H9 (cell line): ENCODE results near the gene SCTR. TPM values are rescaled to one million over a fixed set of nuclear protein-coding genes. Genes with fewer than 3 reads are reported as not detected.

Source experiments
- DNase-seq: peaks from one replicate; pipeline ENCODE4 v3.0.0-alpha.2; 2017
- H2AFZ ChIP-seq: one replicate; pipeline ENCODE4 v1.6.1; 2013; ENCODE audit warnings: mild to moderate bottlenecking, low read length, control low read depth, moderate library complexity
- H2AK5ac ChIP-seq: 2 replicates; pipeline ENCODE4 v1.6.1; 2013; ENCODE audit warnings: low read length, control low read depth, mixed read lengths; ENCODE audit not compliant: insufficient read length
- H2BK120ac ChIP-seq: one replicate; pipeline ENCODE4 v1.6.1; 2013; ENCODE audit warnings: low read depth, mild to moderate bottlenecking, low read length, control low read depth, inconsistent platforms; ENCODE audit not compliant: poor library complexity, severe bottlenecking
- H2BK12ac ChIP-seq: 2 replicates; pipeline ENCODE4 v1.6.1; 2013; ENCODE audit warnings: low read length, control low read depth, mixed read lengths, low read depth; ENCODE audit not compliant: insufficient read length
- H2BK15ac ChIP-seq: 2 replicates; pipeline ENCODE4 v1.6.1; 2013; ENCODE audit warnings: low read depth, low read length, control low read depth
- H2BK20ac ChIP-seq: one replicate; pipeline ENCODE4 v1.6.1; 2013; ENCODE audit warnings: low read depth, mild to moderate bottlenecking, low read length, control low read depth, inconsistent platforms; ENCODE audit not compliant: poor library complexity, severe bottlenecking
- H2BK5ac ChIP-seq: 2 replicates; pipeline ENCODE4 v1.6.1; 2013; ENCODE audit warnings: low read length, control low read depth, mixed read lengths; ENCODE audit not compliant: insufficient read length
- H3K14ac ChIP-seq: 2 replicates; pipeline ENCODE4 v1.6.1; 2013; ENCODE audit warnings: low read length, control low read depth; ENCODE audit not compliant: insufficient read depth
- H3K18ac ChIP-seq: 2 replicates; pipeline ENCODE4 v1.6.1; 2013; ENCODE audit warnings: low read depth, mild to moderate bottlenecking, mixed read lengths, low read length, control low read depth; ENCODE audit not compliant: insufficient read length
- H3K23ac ChIP-seq: 2 replicates; pipeline ENCODE4 v1.6.1; 2013; ENCODE audit warnings: low read length, control low read depth, mixed read lengths, low read depth; ENCODE audit not compliant: insufficient read length
- H3K23me2 ChIP-seq: 2 replicates; pipeline ENCODE4 v1.6.1; 2013; ENCODE audit warnings: low read depth, mild to moderate bottlenecking, mixed read lengths, low read length, control low read depth; ENCODE audit not compliant: insufficient read length, poor library complexity, severe bottlenecking
- H3K27ac ChIP-seq: 2 replicates; pipeline ENCODE4 v1.5.1; 2013; ENCODE audit warnings: low read length, control low read depth, mixed read lengths, low read depth; ENCODE audit not compliant: insufficient read length
- H3K27me3 ChIP-seq: 2 replicates; pipeline ENCODE4 v1.6.1; 2013; ENCODE audit warnings: low read length, control low read depth, inconsistent platforms; ENCODE audit not compliant: insufficient read depth
- H3K4ac ChIP-seq: 2 replicates; pipeline ENCODE4 v1.6.1; 2013; ENCODE audit warnings: low read depth, mild to moderate bottlenecking, control low read depth, inconsistent platforms, low read length, moderate library complexity
- H3K4me1 ChIP-seq: 2 replicates; pipeline ENCODE4 v1.6.1; 2013; ENCODE audit warnings: low read length, control low read depth, inconsistent platforms; ENCODE audit not compliant: insufficient read depth
- H3K4me2 ChIP-seq: 2 replicates; pipeline ENCODE4 v1.6.1; 2013; ENCODE audit warnings: low read length, control low read depth, mixed read lengths; ENCODE audit not compliant: insufficient read length, insufficient read depth
- H3K56ac ChIP-seq: 2 replicates; pipeline ENCODE4 v1.6.1; 2013; ENCODE audit warnings: low read depth, mild to moderate bottlenecking, mixed read lengths, low read length, control low read depth; ENCODE audit not compliant: insufficient read length
- H3K79me1 ChIP-seq: 2 replicates; pipeline ENCODE4 v1.6.1; 2013; ENCODE audit warnings: low read depth, mild to moderate bottlenecking, moderate library complexity, low read length, control low read depth, inconsistent platforms; ENCODE audit not compliant: insufficient read depth, poor library complexity, severe bottlenecking
- H3K79me2 ChIP-seq: 2 replicates; pipeline ENCODE4 v1.6.1; 2013; ENCODE audit warnings: low read length, control low read depth, inconsistent platforms; ENCODE audit not compliant: insufficient read depth
- H3K9ac ChIP-seq: 2 replicates; pipeline ENCODE4 v1.6.1; 2013; ENCODE audit warnings: low read length, control low read depth, mixed read lengths; ENCODE audit not compliant: insufficient read length; ENCODE audit errors: extremely low read depth
- H3K9me3 ChIP-seq: one replicate; pipeline ENCODE4 v1.6.1; 2013; ENCODE audit warnings: low read depth, low read length, inconsistent platforms; ENCODE audit not compliant: control insufficient read depth
- H3T11ph ChIP-seq: one replicate; pipeline ENCODE4 v1.6.1; 2013; ENCODE audit warnings: mild to moderate bottlenecking, low read length, control low read depth, inconsistent platforms
- H4K20me1 ChIP-seq: one replicate; pipeline ENCODE4 v1.6.1; 2013; ENCODE audit not compliant: control insufficient read depth, insufficient read length, insufficient read depth
- H4K5ac ChIP-seq: 2 replicates; pipeline ENCODE4 v1.6.1; 2013; ENCODE audit warnings: low read depth, mild to moderate bottlenecking, mixed read lengths, low read length, control low read depth; ENCODE audit not compliant: insufficient read length
- H4K8ac ChIP-seq: replicated peaks from 2 replicates; pipeline ENCODE4 v1.6.1; 2013; ENCODE audit warnings: low read length, control low read depth, mixed read lengths, low read depth; ENCODE audit not compliant: insufficient read length
- H4K91ac ChIP-seq: 2 replicates; pipeline ENCODE4 v1.6.1; 2013; ENCODE audit warnings: low read depth, mild to moderate bottlenecking, moderate library complexity, mixed read lengths, low read length, control low read depth; ENCODE audit not compliant: insufficient read length
- H3K27ac Mint-ChIP-seq, 3 experiments: 2 replicates in 2 of 3; 3 replicates in 1 of 3; pipeline ENCODE4 v1.8.0; 2020 to 2021; ENCODE audit warnings: mixed read lengths in 3 of 3, mild to moderate bottlenecking in 1 of 3, moderate library complexity in 1 of 3
- H3K27me3 Mint-ChIP-seq: 2 replicates; pipeline ENCODE4 v1.8.0; 2021; ENCODE audit warnings: low read depth, mild to moderate bottlenecking, moderate library complexity, mixed read lengths
- H3K36me3 Mint-ChIP-seq, 3 experiments: 2 replicates in 2 of 3; 3 replicates in 1 of 3; pipeline ENCODE4 v1.8.0; 2020 to 2021; ENCODE audit warnings: low read depth in 3 of 3, mixed read lengths in 3 of 3; ENCODE audit not compliant: insufficient read depth in 1 of 3
- H3K4me1 Mint-ChIP-seq, 2 experiments: 2 replicates each; pipeline ENCODE4 v1.8.0; 2020; ENCODE audit warnings: mixed read lengths in 2 of 2
- H3K4me3 Mint-ChIP-seq, 2 experiments: 2 replicates in 1 of 2; 3 replicates in 1 of 2; pipeline ENCODE4 v1.8.0; 2020 to 2021; ENCODE audit warnings: mild to moderate bottlenecking in 2 of 2, mixed read lengths in 2 of 2, moderate library complexity in 1 of 2
- H3K9me3 Mint-ChIP-seq, 2 experiments: 2 replicates in 1 of 2; 3 replicates in 1 of 2; pipeline ENCODE4 v1.8.0; 2020; ENCODE audit warnings: mild to moderate bottlenecking in 2 of 2, mixed read lengths in 2 of 2, moderate library complexity in 1 of 2
- CTCF ChIP-seq: fragments of 200-600 bp; sonication (generic); conservative IDR thresholded peaks from 3 replicates; pipeline ENCODE4 v1.8.0; 2021; ENCODE audit warnings: antibody characterized with exemption, mild to moderate bottlenecking
- WGBS: extraction: QIAGEN DNeasy Blood & Tissue Kit; methylation state at CpG from one replicate; pipeline ENCODE4 v1.1.7; 2013; ENCODE audit warnings: missing lambda C conversion rate, low lambda C conversion rate, mixed read lengths; ENCODE audit not compliant: insufficient read length; ENCODE audit errors: extremely low coverage; 5-methylcytosine and 5-hydroxymethylcytosine counted together
- total RNA-seq: library from RNA; stranded (reverse); gene quantifications from 2 replicates; pipeline ENCODE4 v1.2.1, GENCODE V29; 2021

The SCTR gene
- total RNA-seq, 1 experiment from 2014 or later, result not detected

- Histone ChIP-seq H4K91ac (no peak overlapping the region), H3K4me2 (no peak overlapping the region), H4K5ac (no peak overlapping the region), H2AFZ (no peak overlapping the region), H3K4me1 (no peaks in the 10 kb centered on the region), H3K27ac (no peak overlapping the region), H3K27me3 (no peaks in the 10 kb centered on the region), H3K79me1 (no peaks in the 10 kb centered on the region), H2BK15ac (no peak overlapping the region), H4K20me1 (no peaks in the 10 kb centered on the region), H2BK12ac (no peak overlapping the region), H2BK20ac (no peak overlapping the region), H2BK120ac (no peak overlapping the region), H2BK5ac (no peak overlapping the region), H4K8ac (no peak overlapping the region), H3K9ac (no peak overlapping the region), H3K14ac (no peak overlapping the region), H3T11ph (no peak overlapping the region), H3K18ac (no peak overlapping the region), H3K23me2 (no peaks in the 10 kb centered on the region), H3K4ac (no peak overlapping the region), H3K23ac (no peak overlapping the region), H3K56ac (no peak overlapping the region), H3K79me2 (no peaks in the 10 kb centered on the region; the same call in 1 of the 2 replicates), H2AK5ac (no peak overlapping the region), H3K9me3 (no peaks in the 10 kb centered on the region)
- H3K36me3 Mint-ChIP-seq, result no peaks in the 10 kb centered on the region
- no peak for DNase-seq
- no peaks in the 10 kb centered on the region; a peak in 1 of 4 replicates for H3K4me1 Mint-ChIP-seq
- TF ChIP-seq CTCF, result no peak
- H3K27ac Mint-ChIP-seq, result no peak overlapping the region
- no peaks in the 10 kb centered on the region; a peak in 1 of 5 replicates for H3K9me3 Mint-ChIP-seq
- no peak overlapping the region for H3K4me3 Mint-ChIP-seq
- WGBS, result no CpG with 5 or more reads among the region's 13 CpGs
- peaks cover 22% of the 10 kb centered on the region for H3K27me3 Mint-ChIP-seq
These were observed 69.1 kb downstream of the SCTR start for GRCh38 chr2:119455066-119455718.
